ENCODE measurements around the gene PLA2G2F.

PLA2G2F gene

GRCh38 chr1:20138961-20139550 lies at the start of gene PLA2G2F:
Gene PLA2G2F, plus strand, starts transcription at chr1:20139323. Its CDS starts 105 bp downstream, at chr1:20139428.
- no peaks in the 10 kb centered on the region for H3K36me3 ChIP-seq
- TF ChIP-seq Cebpa-rat (IDR thresholded peaks at IDR 0.05): no peak
- no peaks in the 10 kb centered on the region for H3K9me3 ChIP-seq (replicated peaks in 1 of 11)
- no peak within 1 kb of the TSS for H3K27ac ChIP-seq
- no peak within 1 kb of the TSS for H3K9ac ChIP-seq
- peak within 1 kb of the TSS in 10 of 11 experiments; percentile 1 to 64 (median 32); a peak in 16 of 22 replicates for H3K4me2 ChIP-seq
- no peaks in the 10 kb centered on the region for H3K27me3 ChIP-seq
- peaks cover 0 to 6% (median 0%) of the 10 kb centered on the region in 11 experiments; a peak in 2 of 22 replicates for H4K20me1 ChIP-seq
- H3K4me3 ChIP-seq: no peak within 1 kb of the TSS
- H3K4me1 ChIP-seq: peaks cover 8 to 15% (median 14%) of the 10 kb centered on the region in 10 experiments; a peak in 17 of 20 replicates

GRCh38 chr1:20089328-20090077 lies 49.6 kb upstream of the PLA2G2F start:
- Histone ChIP-seq H3K9me3 (replicated peaks in 1 of 11) (peaks cover 0 to 17% (median 10%) of the 10 kb centered on the region in 11 experiments; a peak in 9 of 22 replicates), H3K27me3 (no peaks in the 10 kb centered on the region; a peak in 1 of 22 replicates), H3K9ac (no peak overlapping the region), H3K4me2 (no peak overlapping the region), H4K20me1 (no peaks in the 10 kb centered on the region), H3K4me3 (no peak overlapping the region), H3K27ac (no peak overlapping the region), H3K4me1 (peaks cover 0 to 9% (median 6%) of the 10 kb centered on the region in 10 experiments; a peak in 12 of 20 replicates), H3K36me3 (no peaks in the 10 kb centered on the region)
- TF ChIP-seq Cebpa-rat (IDR thresholded peaks at IDR 0.05): no peak

GRCh38 chr1:20090119-20090518 lies 49.0 kb upstream of the PLA2G2F start:
- Histone ChIP-seq H4K20me1 (no peaks in the 10 kb centered on the region), H3K4me3 (no peak overlapping the region), H3K36me3 (no peaks in the 10 kb centered on the region), H3K27ac (no peak overlapping the region), H3K27me3 (no peaks in the 10 kb centered on the region), H3K4me2 (no peak overlapping the region), H3K9me3 (replicated peaks in 1 of 11) (peaks cover 0 to 17% (median 10%) of the 10 kb centered on the region in 11 experiments; a peak in 9 of 22 replicates), H3K9ac (no peak overlapping the region), H3K4me1 (peaks cover 0 to 9% (median under 1%) of the 10 kb centered on the region in 10 experiments; a peak in 4 of 20 replicates)
- TF ChIP-seq Cebpa-rat (IDR thresholded peaks at IDR 0.05): no peak

- H3K27me3 ChIP-seq: no peaks in the 10 kb centered on the region
- no peak overlapping the region for H3K27ac ChIP-seq
- peaks cover 0 to 9% (median 0%) of the 10 kb centered on the region in 10 experiments; a peak in 4 of 20 replicates for H3K4me1 ChIP-seq
- peaks cover 0 to 17% (median 10%) of the 10 kb centered on the region in 11 experiments; a peak in 9 of 22 replicates for H3K9me3 ChIP-seq (replicated peaks in 1 of 11)
- no peaks in the 10 kb centered on the region for H3K36me3 ChIP-seq
- no peaks in the 10 kb centered on the region for H4K20me1 ChIP-seq
- TF ChIP-seq Cebpa-rat (IDR thresholded peaks at IDR 0.05): no peak
- no peak overlapping the region for H3K4me2 ChIP-seq
- H3K9ac ChIP-seq: no peak overlapping the region
- no peak overlapping the region for H3K4me3 ChIP-seq
These were observed 48.5 kb upstream of the PLA2G2F start for GRCh38 chr1:20090641-20091040.

- Histone ChIP-seq H3K27ac (no peak overlapping the region), H4K20me1 (no peaks in the 10 kb centered on the region), H3K4me2 (0 out of 22 replicates have a peak overlapping the region, but pooled peaks of 1 of the 11 experiments have one; percentile 38), H3K4me1 (peaks cover 0 to 24% (median 0%) of the 10 kb centered on the region in 10 experiments; a peak in 6 of 20 replicates), H3K9me3 (replicated peaks in 1 of 11) (peaks cover 0 to 17% (median 10%) of the 10 kb centered on the region in 11 experiments; a peak in 9 of 22 replicates), H3K27me3 (no peaks in the 10 kb centered on the region), H3K9ac (no peak overlapping the region), H3K4me3 (no peak overlapping the region), H3K36me3 (no peaks in the 10 kb centered on the region)
- no peak for TF ChIP-seq Cebpa-rat (IDR thresholded peaks at IDR 0.05)
These were observed 45.8 kb upstream of the PLA2G2F start for GRCh38 chr1:20093303-20093702.

- H4K20me1 ChIP-seq: no peaks in the 10 kb centered on the region
- H3K27me3 ChIP-seq: no peaks in the 10 kb centered on the region
- H3K4me1 ChIP-seq: peaks cover 0 to 24% (median 0%) of the 10 kb centered on the region in 10 experiments; a peak in 6 of 20 replicates
- peaks cover 0 to 14% (median 10%) of the 10 kb centered on the region in 11 experiments; a peak in 9 of 22 replicates for H3K9me3 ChIP-seq (replicated peaks in 1 of 11)
- no peak overlapping the region for H3K9ac ChIP-seq
- no peaks in the 10 kb centered on the region for H3K36me3 ChIP-seq
- H3K4me2 ChIP-seq: peak overlapping the region in 4 of 11 experiments; percentile 13 to 41 (median 28); a peak in 5 of 22 replicates
- TF ChIP-seq Cebpa-rat (IDR thresholded peaks at IDR 0.05): no peak
- no peak overlapping the region for H3K27ac ChIP-seq
- H3K4me3 ChIP-seq: no peak overlapping the region
These were observed 45.2 kb upstream of the PLA2G2F start for GRCh38 chr1:20093940-20094391.

- Histone ChIP-seq H3K4me3 (no peak overlapping the region), H3K27me3 (no peaks in the 10 kb centered on the region), H3K27ac (no peak overlapping the region), H3K9me3 (replicated peaks in 1 of 11) (no peaks in the 10 kb centered on the region), H3K36me3 (no peaks in the 10 kb centered on the region), H3K9ac (no peak overlapping the region), H3K4me2 (peak overlapping the region in 1 of 11 experiments; percentile 2; a peak in 1 of 22 replicates), H3K4me1 (peaks cover 0 to 27% (median 7%) of the 10 kb centered on the region in 10 experiments; a peak in 13 of 20 replicates), H4K20me1 (no peaks in the 10 kb centered on the region)
- peak in 2 of 11 experiments; percentile 27 to 59; a peak in 3 of 22 replicates for TF ChIP-seq Cebpa-rat (IDR thresholded peaks at IDR 0.05)
These were observed 43.3 kb upstream of the PLA2G2F start for GRCh38 chr1:20095564-20096434.

- Histone ChIP-seq H3K4me3 (no peak overlapping the region), H3K9me3 (replicated peaks in 1 of 11) (no peaks in the 10 kb centered on the region), H3K27me3 (no peaks in the 10 kb centered on the region), H3K4me1 (peaks cover 10 to 39% (median 17%) of the 10 kb centered on the region in 10 experiments; a peak in 19 of 20 replicates), H3K9ac (no peak overlapping the region), H3K27ac (no peak overlapping the region), H3K36me3 (no peaks in the 10 kb centered on the region), H3K4me2 (no peak overlapping the region), H4K20me1 (no peaks in the 10 kb centered on the region)
- TF ChIP-seq Cebpa-rat (IDR thresholded peaks at IDR 0.05): no peak
These were observed 42.2 kb upstream of the PLA2G2F start for GRCh38 chr1:20096840-20097447.

Data from BLaER1 treated with 17β-estradiol and CSF1 and Interleukin-3, amounts not matched to agents 10 nM and 100 nM (cell line).